HepG2 (cell line): ENCODE data around the gene RASSF4. TPM values are rescaled to one million over a fixed set of nuclear protein-coding genes. Genes with fewer than 3 reads are reported as not detected.

ENCODE experiments used
- AHR ChIP-seq: IDR thresholded peaks from 2 replicates; pipeline ENCODE4 v1.6.1; 2018; ENCODE audit warnings: missing genetic modification reagents, missing compliant biosample characterization
- EZH2 ChIP-seq: conservative IDR thresholded peaks from 2 replicates; pipeline ENCODE4 v1.6.1; 2012; ENCODE audit warnings: mild to moderate bottlenecking, low read depth, low read length, moderate library complexity
- GABPB1 ChIP-seq: IDR thresholded peaks from 2 replicates; pipeline ENCODE4 v1.6.1; 2016; ENCODE audit warnings: mild to moderate bottlenecking, missing genetic modification reagents, moderate library complexity, missing compliant biosample characterization
- MAZ ChIP-seq, 2 experiments: sonication (generic) in 1 of 2; formaldehyde crosslinking in 1 of 2; IDR thresholded peaks; 2 replicates each; pipeline versions ENCODE4 v1.5.0 to v1.6.1; 2012 to 2020; ENCODE audit warnings: low read depth in 2 of 2, mild to moderate bottlenecking in 2 of 2, borderline replicate concordance in 1 of 2, improper control_type of control experiment in 1 of 2, low read length in 1 of 2, missing genetic modification reagents in 1 of 2, moderate library complexity in 1 of 2
- NR0B2 ChIP-seq: sonication (generic); formaldehyde crosslinking; IDR thresholded peaks from 2 replicates; pipeline ENCODE4 v1.4.0; 2020; ENCODE audit warnings: mild to moderate bottlenecking, missing genetic modification reagents
- PAF1 ChIP-seq: IDR thresholded peaks from 2 replicates; pipeline ENCODE4 v1.6.1; 2016; ENCODE audit warnings: missing genetic modification reagents, missing compliant biosample characterization
- PAXIP1 ChIP-seq: sonication (generic); formaldehyde crosslinking; conservative IDR thresholded peaks from 2 replicates; pipeline ENCODE4 v1.4.0; 2020; ENCODE audit warnings: mild to moderate bottlenecking, missing genetic modification reagents, moderate library complexity
- ZBTB38 ChIP-seq: sonication (generic); formaldehyde crosslinking; IDR thresholded peaks from 2 replicates; pipeline ENCODE4 v1.5.1; 2020; ENCODE audit warnings: mild to moderate bottlenecking, missing genetic modification reagents
- ZC3H4 ChIP-seq: sonication (generic); formaldehyde crosslinking; IDR thresholded peaks from 2 replicates; pipeline ENCODE4 v1.4.0; 2020; ENCODE audit warnings: missing genetic modification reagents, borderline replicate concordance
- ZFP36 ChIP-seq: fragments of 150-350 bp; IDR thresholded peaks from 2 replicates; pipeline ENCODE4 v1.6.1; 2018; ENCODE audit warnings: borderline replicate concordance, low read length, low read depth; ENCODE audit not compliant: partially characterized antibody
- ZHX1 ChIP-seq: sonication (generic); formaldehyde crosslinking; IDR thresholded peaks from 2 replicates; pipeline ENCODE4 v1.8.1; 2022; ENCODE audit warnings: low read depth, mild to moderate bottlenecking, missing genetic modification reagents
- ZNF501 ChIP-seq: sonication (generic); formaldehyde crosslinking; IDR thresholded peaks from 2 replicates; pipeline ENCODE4 v1.5.1; 2020; ENCODE audit warnings: mild to moderate bottlenecking, moderate library complexity, missing genetic modification reagents
- ZNF569 ChIP-seq: sonication (generic); formaldehyde crosslinking; IDR thresholded peaks from 2 replicates; pipeline ENCODE4 v1.5.0; 2020; ENCODE audit warnings: mild to moderate bottlenecking, missing genetic modification reagents, moderate library complexity, borderline replicate concordance
- ZNF687 ChIP-seq: sonication (generic); formaldehyde crosslinking; IDR thresholded peaks from 2 replicates; pipeline ENCODE4 v1.5.1; 2020; ENCODE audit warnings: mild to moderate bottlenecking, missing genetic modification reagents, moderate library complexity
- ZNF784 ChIP-seq: sonication (generic); formaldehyde crosslinking; IDR thresholded peaks from 2 replicates; pipeline ENCODE4 v1.5.1; 2020; ENCODE audit warnings: missing genetic modification reagents, mild to moderate bottlenecking, borderline replicate concordance
- polyA plus RNA-seq, 8 experiments: library from polyadenylated mRNA; depleted of rRNA in 3 of 8; stranded (reverse) in 7 of 8; unstranded in 1 of 8; fragments of >200 nt; fragmentation: Illumina TruSeq in 4 of 8; extraction: Trizol in 4 of 8; gene quantifications; 2 replicates each; pipeline versions ENCODE4 v1.2.1 to v1.2.3, GENCODE V29; 2011 to 2016; ENCODE audit warnings: low read depth in 4 of 8, missing spikeins in 1 of 8, mixed read lengths in 1 of 8; ENCODE audit not compliant: insufficient read depth in 1 of 8
- total RNA-seq, 5 experiments: library from RNA; depleted of rRNA; stranded (reverse); fragments of >200 nt; fragmentation: Illumina TruSeq; extraction: Trizol; gene quantifications; 2 replicates each; pipeline ENCODE4 v1.2.3, GENCODE V29; 2016; ENCODE audit warnings: low read depth in 1 of 5

Gene RASSF4
- total and polyA plus RNA-seq, 2 of the 13 experiments (the other 11 are each of a cell fraction or from before 2014, with no cell fraction given): 34.0 to 51.7 TPM

GRCh38 chr10:44994752-44995530 lies 35.3 kb downstream of the RASSF4 start (continued):
- TF ChIP-seq ZHX1 (CRISPR knock-in tag): no peak
- peak; percentile 72 for TF ChIP-seq ZNF687 (CRISPR knock-in tag)
- no peak for TF ChIP-seq EZH2
- no peak for TF ChIP-seq PAXIP1
- TF ChIP-seq ZNF784: no peak
- TF ChIP-seq ZNF501 (CRISPR knock-in tag): 0 out of 2 replicates have a peak, but pooled peaks have one; percentile 21
- TF ChIP-seq ZFP36: no peak
- no peak for TF ChIP-seq NR0B2
- TF ChIP-seq GABPB1 (CRISPR knock-in tag): 0 out of 2 replicates have a peak, but pooled peaks have one; percentile 20
- TF ChIP-seq ZC3H4 (CRISPR knock-in tag): peak; percentile 23; the same call in 1 of the 2 replicates
- TF ChIP-seq ZNF569 (CRISPR knock-in tag): no peak
- TF ChIP-seq ZBTB38 (CRISPR knock-in tag): no peak
- TF ChIP-seq AHR (CRISPR knock-in tag): 0 out of 2 replicates have a peak, but pooled peaks have one; percentile 34
- no peak for TF ChIP-seq MAZ (IDR thresholded peaks at IDR 0.05; ENCODE audit: borderline replicate concordance, low read depth, low read length)
- TF ChIP-seq MAZ (CRISPR knock-in tag; IDR thresholded peaks at IDR 0.05; ENCODE audit: low read depth): no peak
- TF ChIP-seq PAF1 (CRISPR knock-in tag): no peak
